Ishikawa (cell line): ENCODE measurements around the gene ATXN10.

Experiments
- EGR1 ChIP-seq: IDR thresholded peaks from 2 replicates; pipeline ENCODE4 v1.6.1; 2012
- EP300 ChIP-seq: IDR thresholded peaks from 2 replicates; pipeline ENCODE4 v1.6.1; 2012; ENCODE audit warnings: borderline replicate concordance
- NFIC ChIP-seq: IDR thresholded peaks from 2 replicates; pipeline ENCODE4 v1.6.1; 2012
- RAD21 ChIP-seq: IDR thresholded peaks from 2 replicates; pipeline ENCODE4 v1.6.1; 2012; ENCODE audit warnings: low read depth
- REST ChIP-seq: IDR thresholded peaks from 2 replicates; pipeline ENCODE4 v1.6.1; 2012; ENCODE audit warnings: low read depth, mild to moderate bottlenecking
- TAF1 ChIP-seq: IDR thresholded peaks from 2 replicates; pipeline ENCODE4 v1.6.1; 2012; ENCODE audit warnings: low read depth, mild to moderate bottlenecking
- TEAD4 ChIP-seq: IDR thresholded peaks from 2 replicates; pipeline ENCODE4 v1.6.1; 2012
- YY1 ChIP-seq: IDR thresholded peaks from 2 replicates; pipeline ENCODE4 v1.6.1; 2012; ENCODE audit warnings: low read depth

GRCh38 chr22:45744442-45744841, 72.8 kb downstream of the ATXN10 start:
- TF ChIP-seq EP300 (no peak), REST (no peak), EGR1 (no peak), RAD21 (no peak), TAF1 (no peak), YY1 (no peak), TEAD4 (no peak), NFIC (no peak)
